ENCODE results near the gene RAVER1.
"Not testable (repeated sequence)": the region's sequence is repeated elsewhere in the genome, so short reads cannot be mapped to it uniquely, and the experiment has no call there.

RAVER1 gene

DNA sequence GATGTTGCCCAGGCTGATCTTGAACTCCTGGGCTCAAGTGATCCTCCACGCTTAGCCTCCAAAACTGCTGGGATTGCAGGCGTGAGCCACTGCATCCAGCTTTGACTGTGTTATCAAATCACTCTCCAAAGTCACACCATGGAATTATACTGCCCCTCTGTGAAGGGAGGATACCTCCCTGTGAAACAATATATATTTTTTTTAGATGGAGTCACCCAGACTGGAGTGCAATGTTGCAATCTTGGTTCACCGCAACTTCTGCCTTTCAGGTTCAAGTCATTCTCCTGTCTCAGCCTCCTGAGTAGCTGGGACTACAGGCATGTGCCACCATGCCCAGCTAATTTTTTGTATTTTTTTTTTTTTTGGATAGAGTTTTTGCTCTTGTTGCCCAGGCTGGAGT, 39.4 kb upstream of the RAVER1 start:
- TF ChIP-seq, protein P1, sequence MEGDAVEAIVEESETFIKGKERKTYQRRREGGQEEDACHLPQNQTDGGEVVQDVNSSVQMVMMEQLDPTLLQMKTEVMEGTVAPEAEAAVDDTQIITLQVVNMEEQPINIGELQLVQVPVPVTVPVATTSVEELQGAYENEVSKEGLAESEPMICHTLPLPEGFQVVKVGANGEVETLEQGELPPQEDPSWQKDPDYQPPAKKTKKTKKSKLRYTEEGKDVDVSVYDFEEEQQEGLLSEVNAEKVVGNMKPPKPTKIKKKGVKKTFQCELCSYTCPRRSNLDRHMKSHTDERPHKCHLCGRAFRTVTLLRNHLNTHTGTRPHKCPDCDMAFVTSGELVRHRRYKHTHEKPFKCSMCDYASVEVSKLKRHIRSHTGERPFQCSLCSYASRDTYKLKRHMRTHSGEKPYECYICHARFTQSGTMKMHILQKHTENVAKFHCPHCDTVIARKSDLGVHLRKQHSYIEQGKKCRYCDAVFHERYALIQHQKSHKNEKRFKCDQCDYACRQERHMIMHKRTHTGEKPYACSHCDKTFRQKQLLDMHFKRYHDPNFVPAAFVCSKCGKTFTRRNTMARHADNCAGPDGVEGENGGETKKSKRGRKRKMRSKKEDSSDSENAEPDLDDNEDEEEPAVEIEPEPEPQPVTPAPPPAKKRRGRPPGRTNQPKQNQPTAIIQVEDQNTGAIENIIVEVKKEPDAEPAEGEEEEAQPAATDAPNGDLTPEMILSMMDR (IDR thresholded peaks at IDR 0.05; ENCODE audit: extremely low read depth, insufficient read depth, missing control alignments) = no peak
- in situ Hi-C loops (cut with MboI; ENCODE audit: low pct_unique_long_range_greater_than_20kb, low sequenced_read_pairs, unreplicated experiment) = no loop called here
- DNase-seq (ENCODE audit: low spot score) = no peak

DNA sequence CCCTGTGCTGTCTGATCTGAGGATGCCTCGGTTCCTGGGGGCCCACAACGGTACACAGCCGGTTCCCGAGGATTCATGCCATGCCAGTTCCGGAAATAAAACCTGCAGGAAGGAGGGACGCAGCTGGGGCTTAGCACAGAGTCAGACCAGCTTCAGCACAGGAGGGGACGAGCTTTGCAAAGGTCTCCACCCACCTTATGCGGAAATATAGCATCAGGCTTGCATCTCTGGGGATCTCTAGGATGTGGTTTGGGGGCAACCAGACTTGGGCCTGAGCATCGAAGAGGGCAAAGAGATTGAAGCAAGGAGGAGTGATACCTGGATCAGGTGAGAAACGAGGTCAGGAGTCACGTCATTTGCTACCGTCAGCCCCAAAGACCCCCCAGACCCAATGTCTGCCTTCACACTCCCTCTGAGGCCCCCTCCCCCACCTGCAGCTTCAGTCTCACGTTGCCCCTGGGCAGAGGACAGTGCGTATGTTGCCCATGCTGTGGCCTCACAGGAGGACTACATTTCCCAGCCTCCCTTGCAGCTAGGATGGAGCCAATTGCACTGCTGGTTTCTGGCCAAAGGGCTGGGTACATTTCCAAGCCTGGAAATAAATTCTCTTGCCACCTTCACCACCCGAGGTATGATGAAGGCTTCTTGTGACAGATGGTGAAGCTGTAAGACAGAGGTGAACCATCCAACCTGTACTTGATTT, 34.9 kb upstream of the RAVER1 start:
- in situ Hi-C loops (cut with MboI; ENCODE audit: low pct_unique_long_range_greater_than_20kb, low sequenced_read_pairs, unreplicated experiment) = no loop called here
- DNase-seq (ENCODE audit: low spot score) = peak; percentile 22
- TF ChIP-seq, protein P1 (IDR thresholded peaks at IDR 0.05; ENCODE audit: extremely low read depth, insufficient read depth, missing control alignments) = no peak

DNA sequence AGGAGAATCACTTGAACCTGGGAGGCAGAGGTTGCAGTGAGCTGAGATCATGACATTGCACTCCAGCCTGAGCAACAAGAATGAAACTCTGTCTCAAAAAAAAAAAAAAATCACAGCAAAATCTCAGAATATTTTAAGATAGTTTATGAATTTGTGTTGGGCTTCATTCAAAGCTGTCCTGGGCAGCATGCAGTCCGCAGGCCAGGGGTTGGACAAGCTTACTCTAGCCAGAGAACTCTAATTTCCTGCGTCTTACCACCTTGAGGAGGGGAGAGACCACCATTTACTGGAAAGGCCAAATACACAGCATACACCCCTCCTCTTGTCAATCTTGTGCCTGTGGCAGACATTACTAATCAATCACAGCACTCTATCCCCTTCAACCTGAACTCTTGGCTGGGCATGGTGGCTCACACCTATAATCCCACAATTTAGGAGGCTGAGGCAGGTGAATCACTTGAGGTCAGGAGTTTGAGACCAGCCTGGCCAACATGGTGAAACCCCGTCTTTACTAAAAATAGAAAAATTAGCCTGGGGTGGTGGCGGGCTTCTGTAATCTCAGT, 33.7 kb upstream of the RAVER1 start:
- not testable (repeated sequence) for DNase-seq (ENCODE audit: low spot score)

DNA sequence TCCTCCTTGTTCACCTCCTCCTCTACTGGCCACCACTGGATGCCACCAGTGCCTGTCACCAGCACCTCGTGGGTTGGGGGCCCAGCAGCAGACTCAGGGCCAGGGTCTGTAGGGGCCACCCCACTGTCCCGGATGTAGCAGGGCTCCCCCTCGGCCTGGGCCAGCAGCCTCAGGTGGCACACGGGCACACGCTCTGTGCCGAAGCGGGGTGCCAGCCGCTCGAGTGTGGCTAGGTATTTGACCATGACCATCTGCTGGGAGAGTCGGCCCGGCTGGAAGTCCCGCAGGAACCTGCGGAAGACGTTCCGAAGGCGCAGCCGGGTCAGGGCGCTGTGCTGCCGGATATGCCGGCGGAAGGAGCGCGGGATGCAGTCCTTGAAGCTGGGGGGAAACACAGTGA, 32.2 kb upstream of the RAVER1 start:
- TF ChIP-seq, protein P1 (IDR thresholded peaks at IDR 0.05; ENCODE audit: extremely low read depth, insufficient read depth, missing control alignments) = no peak
- DNase-seq (ENCODE audit: low spot score) = peak; percentile 9
- in situ Hi-C loops (cut with MboI; ENCODE audit: low pct_unique_long_range_greater_than_20kb, low sequenced_read_pairs, unreplicated experiment) = no loop called here

More for the DNA sequence above, 33.7 kb upstream of the RAVER1 start:
- in situ Hi-C loops (cut with MboI; ENCODE audit: low pct_unique_long_range_greater_than_20kb, low sequenced_read_pairs, unreplicated experiment) = not testable (repeated sequence)

DNA sequence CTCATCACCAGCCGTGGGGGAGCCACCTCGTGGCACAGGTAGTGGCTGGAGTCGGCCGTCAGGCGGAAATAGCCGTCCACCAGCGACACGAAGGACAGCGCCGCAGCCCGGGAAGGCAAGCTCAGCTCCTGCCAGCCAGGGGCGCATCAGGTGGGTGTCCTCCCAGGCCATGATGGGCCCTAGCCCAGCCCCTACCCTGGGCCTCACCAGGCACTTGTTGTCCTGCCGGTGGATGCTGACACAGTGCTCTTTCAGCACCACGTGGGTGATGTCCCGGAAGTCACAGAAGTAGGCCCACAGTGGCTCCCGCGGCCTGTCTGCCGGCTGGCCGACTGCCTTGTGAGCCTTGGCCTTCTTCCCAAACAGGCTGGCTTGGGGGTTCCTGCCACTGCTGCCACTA, 31.3 kb upstream of the RAVER1 start:
- in situ Hi-C loops (cut with MboI; ENCODE audit: low pct_unique_long_range_greater_than_20kb, low sequenced_read_pairs, unreplicated experiment) = no loop called here
- TF ChIP-seq, protein P1 (IDR thresholded peaks at IDR 0.05; ENCODE audit: extremely low read depth, insufficient read depth, missing control alignments) = no peak

DNA sequence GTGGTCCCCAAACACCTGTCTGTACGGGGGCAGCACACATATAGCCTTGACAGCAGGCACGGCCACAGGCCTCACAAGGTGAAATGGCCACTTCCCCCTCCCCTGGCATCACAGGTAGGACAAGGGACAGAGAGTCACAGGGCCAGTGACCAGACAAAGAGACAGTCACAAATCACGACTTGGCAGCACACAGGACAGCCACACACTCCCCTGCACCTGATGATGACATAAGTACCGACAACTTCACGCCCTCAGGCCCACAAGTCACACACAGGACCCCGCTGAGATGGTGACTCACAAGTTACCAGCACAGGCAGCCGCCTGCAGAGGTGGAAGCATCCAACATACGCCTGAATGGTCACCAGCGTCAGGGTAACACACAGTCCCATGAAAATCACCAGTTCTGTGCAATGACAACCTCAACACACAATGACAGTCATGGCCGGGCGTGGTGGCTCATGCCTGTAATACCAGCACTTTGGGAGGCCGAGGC, 30.5 kb upstream of the RAVER1 start:
- in situ Hi-C loops (cut with MboI; ENCODE audit: low pct_unique_long_range_greater_than_20kb, low sequenced_read_pairs, unreplicated experiment) = no loop called here
- DNase-seq (ENCODE audit: low spot score) = peak; percentile 13
- TF ChIP-seq, protein P1 (IDR thresholded peaks at IDR 0.05; ENCODE audit: extremely low read depth, insufficient read depth, missing control alignments) = no peak

More for the DNA sequence above, 31.3 kb upstream of the RAVER1 start:
- DNase-seq (ENCODE audit: low spot score) = no peak

DNA sequence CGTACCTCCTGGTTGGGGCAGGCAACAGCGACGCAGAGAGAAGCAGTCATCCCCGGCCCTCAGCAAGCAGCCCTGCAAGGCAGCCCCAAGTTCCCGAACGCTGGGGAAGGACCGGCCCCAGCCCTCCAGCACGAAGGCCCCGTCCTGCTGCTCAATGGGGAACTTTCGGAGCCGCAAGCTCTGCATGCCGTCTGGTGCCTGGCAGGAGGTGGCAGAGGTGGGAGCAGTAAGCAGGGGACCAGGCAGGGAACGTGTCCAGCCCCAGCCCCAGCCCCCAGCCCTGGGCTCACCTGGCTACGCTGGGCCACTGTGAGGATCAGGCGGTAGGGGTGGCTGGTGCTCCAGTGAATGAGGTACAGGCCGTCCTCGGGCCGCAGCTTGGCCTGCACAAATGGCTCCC, 28.9 kb upstream of the RAVER1 start:
- TF ChIP-seq, protein P1 (IDR thresholded peaks at IDR 0.05; ENCODE audit: extremely low read depth, insufficient read depth, missing control alignments) = no peak
- in situ Hi-C loops (cut with MboI; ENCODE audit: low pct_unique_long_range_greater_than_20kb, low sequenced_read_pairs, unreplicated experiment) = no loop called here
- DNase-seq (ENCODE audit: low spot score) = no peak
